Measurements from ENCODE around the gene BTRC. TPM values are rescaled to one million over a fixed set of nuclear protein-coding genes. Genes with fewer than 3 reads are reported as not detected.

BTRC gene
- total and polyA plus RNA-seq, 12 donors, result 10.0 to 35.3 (median 20.3) TPM

DNA sequence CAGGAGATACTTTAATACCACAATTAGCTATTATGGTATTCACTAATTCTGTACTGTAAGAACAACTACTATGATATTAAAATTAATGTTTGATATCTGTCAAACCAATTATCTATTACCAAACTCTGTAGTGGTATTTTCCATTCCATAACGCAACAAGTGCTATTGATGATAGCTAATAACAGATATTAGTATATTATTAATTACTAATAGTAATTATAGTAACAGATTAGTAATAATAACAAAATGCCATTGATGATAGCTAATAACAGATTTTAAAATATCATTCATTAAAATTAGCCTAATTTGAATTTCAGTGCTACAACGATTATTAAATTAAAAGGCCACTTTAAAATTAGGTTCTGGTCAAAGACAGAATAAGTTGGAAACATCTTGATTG lies 93.5 kb downstream of the BTRC start:
- intact Hi-C loops (cut with DNase I), result loop anchor here (10.0 kb wide), 2 partner anchors 117 to 153 kb away; no protein-coding TSS in a partner anchor
- DNase-seq, result no peak
- 94 to 100% (median 97%) methylated on average over 2 of the region's 2 CpGs for WGBS, 4 donors
- peaks cover 8 to 17% of the 10 kb centered on the region in 2 donors for H3K4me1 ChIP-seq (replicated peaks in 1 of 2)
- H3K27ac ChIP-seq, result no peak overlapping the region
- TF ChIP-seq POLR2A (IDR thresholded peaks at IDR 0.05), result no peak
- TF ChIP-seq, protein P1, sequence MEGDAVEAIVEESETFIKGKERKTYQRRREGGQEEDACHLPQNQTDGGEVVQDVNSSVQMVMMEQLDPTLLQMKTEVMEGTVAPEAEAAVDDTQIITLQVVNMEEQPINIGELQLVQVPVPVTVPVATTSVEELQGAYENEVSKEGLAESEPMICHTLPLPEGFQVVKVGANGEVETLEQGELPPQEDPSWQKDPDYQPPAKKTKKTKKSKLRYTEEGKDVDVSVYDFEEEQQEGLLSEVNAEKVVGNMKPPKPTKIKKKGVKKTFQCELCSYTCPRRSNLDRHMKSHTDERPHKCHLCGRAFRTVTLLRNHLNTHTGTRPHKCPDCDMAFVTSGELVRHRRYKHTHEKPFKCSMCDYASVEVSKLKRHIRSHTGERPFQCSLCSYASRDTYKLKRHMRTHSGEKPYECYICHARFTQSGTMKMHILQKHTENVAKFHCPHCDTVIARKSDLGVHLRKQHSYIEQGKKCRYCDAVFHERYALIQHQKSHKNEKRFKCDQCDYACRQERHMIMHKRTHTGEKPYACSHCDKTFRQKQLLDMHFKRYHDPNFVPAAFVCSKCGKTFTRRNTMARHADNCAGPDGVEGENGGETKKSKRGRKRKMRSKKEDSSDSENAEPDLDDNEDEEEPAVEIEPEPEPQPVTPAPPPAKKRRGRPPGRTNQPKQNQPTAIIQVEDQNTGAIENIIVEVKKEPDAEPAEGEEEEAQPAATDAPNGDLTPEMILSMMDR (IDR thresholded peaks at IDR 0.05), result no peak
- H3K4me3 ChIP-seq, result no peak overlapping the region
- no peaks in the 10 kb centered on the region for H3K27me3 ChIP-seq
- no peaks in the 10 kb centered on the region for H3K36me3 ChIP-seq (replicated peaks in 1 of 2)
- no peaks in the 10 kb centered on the region for H3K9me3 ChIP-seq (replicated peaks in 1 of 3)

- 69 to 77% (median 72%) methylated on average over 6 of the region's 6 CpGs for WGBS, 4 donors
- no peak for TF ChIP-seq POLR2A (IDR thresholded peaks at IDR 0.05)
- TF ChIP-seq, protein P1 (IDR thresholded peaks at IDR 0.05), result no peak
- intact Hi-C loops (cut with DNase I), result no loop called here
- H3K27ac ChIP-seq, result no peak overlapping the region
- H3K4me3 ChIP-seq, result no peak overlapping the region
- no peaks in the 10 kb centered on the region for H3K36me3 ChIP-seq (replicated peaks in 1 of 2)
- H3K9me3 ChIP-seq (replicated peaks in 1 of 3), result no peaks in the 10 kb centered on the region
- H3K4me1 ChIP-seq (replicated peaks in 1 of 2), result peaks cover 8 to 26% of the 10 kb centered on the region in 2 donors
- H3K27me3 ChIP-seq, result no peaks in the 10 kb centered on the region
- no peak for DNase-seq
These were observed 96.5 kb downstream of the BTRC start for GRCh38 chr10:101450277-101451080.

DNA sequence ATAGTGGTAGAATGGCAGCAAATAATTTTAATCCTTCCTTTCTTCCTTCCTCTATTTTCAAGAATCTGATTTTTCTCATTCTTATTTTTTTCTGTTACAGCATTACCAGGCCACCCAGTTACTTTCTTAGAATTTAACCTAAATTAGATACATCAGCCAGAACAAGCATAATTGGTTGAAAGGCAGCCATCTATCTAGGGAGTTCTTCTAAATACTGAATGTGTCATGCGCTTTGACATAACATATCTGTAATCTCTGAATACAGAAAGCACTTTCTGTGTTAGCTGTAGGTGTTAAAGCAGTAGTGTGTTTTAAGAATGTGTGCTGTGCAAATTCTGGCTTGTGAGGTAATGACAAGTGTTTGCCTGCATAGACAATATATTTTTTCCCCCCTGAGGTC lies 97.3 kb downstream of the BTRC start:
- Histone ChIP-seq H3K9me3 (replicated peaks in 1 of 3) (no peaks in the 10 kb centered on the region), H3K4me1 (replicated peaks in 1 of 2) (peaks cover 8 to 25% of the 10 kb centered on the region in 2 donors), H3K27me3 (no peaks in the 10 kb centered on the region), H3K36me3 (replicated peaks in 1 of 2) (no peaks in the 10 kb centered on the region), H3K4me3 (no peak overlapping the region), H3K27ac (no peak overlapping the region)
- DNase-seq, result no peak
- 90 to 100% (median 92%) methylated on average over 1 of the region's 1 CpG for WGBS, 4 donors
- intact Hi-C loops (cut with DNase I), result no loop called here
- TF ChIP-seq POLR2A (IDR thresholded peaks at IDR 0.05), result no peak
- TF ChIP-seq, protein P1 (IDR thresholded peaks at IDR 0.05), result no peak

- no peak for DNase-seq
- no peaks in the 10 kb centered on the region for H3K36me3 ChIP-seq (replicated peaks in 1 of 2)
- no peaks in the 10 kb centered on the region for H3K27me3 ChIP-seq
- no peaks in the 10 kb centered on the region for H3K9me3 ChIP-seq (replicated peaks in 1 of 3)
- WGBS, 4 donors, result 83 to 91% (median 86%) methylated on average over 8 of the region's 8 CpGs
- intact Hi-C loops (cut with DNase I), result no loop called here
- H3K27ac ChIP-seq, result no peak overlapping the region
- H3K4me1 ChIP-seq (replicated peaks in 1 of 2), result peaks cover 7 to 21% of the 10 kb centered on the region in 2 donors
- no peak overlapping the region for H3K4me3 ChIP-seq
- TF ChIP-seq POLR2A (IDR thresholded peaks at IDR 0.05), result no peak
- TF ChIP-seq, protein P1 (IDR thresholded peaks at IDR 0.05), result no peak
These were observed 97.7 kb downstream of the BTRC start for GRCh38 chr10:101451667-101452069.
